Smooth muscle cell (in vitro differentiated cells): Measurements from ENCODE around the gene UBALD2. TPM values are rescaled to one million over a fixed set of nuclear protein-coding genes. Genes with fewer than 3 reads are reported as not detected.

Experiments
- DNase-seq: peaks from one replicate; lab custom pipeline; 2025; ENCODE audit not compliant: unreplicated experiment; lab: John Stamatoyannopoulos, UW
- H2AFZ ChIP-seq: fragments of 200-600 bp; sonication (generic); 2 replicates; pipeline ENCODE4 v1.6.0; 2016; ENCODE audit warnings: antibody characterized with exemption, low read depth, mild to moderate bottlenecking
- H3F3A ChIP-seq: fragments of 200-600 bp; sonication (generic); 2 replicates; pipeline ENCODE4 v1.6.0; 2017; ENCODE audit warnings: antibody characterized with exemption, low read depth
- H3K27ac ChIP-seq: fragments of 200-600 bp; sonication (generic); 2 replicates; pipeline ENCODE4 v1.5.1; 2016; ENCODE audit warnings: low read depth, mild to moderate bottlenecking
- H3K27me3 ChIP-seq: fragments of 200-600 bp; sonication (generic); 2 replicates; pipeline ENCODE4 v1.6.1; 2016; ENCODE audit warnings: low read depth, mild to moderate bottlenecking
- H3K36me3 ChIP-seq: fragments of 200-600 bp; sonication (generic); 2 replicates; pipeline ENCODE4 v1.5.1; 2016; ENCODE audit warnings: low read depth
- H3K4me1 ChIP-seq: fragments of 200-600 bp; sonication (generic); 2 replicates; pipeline ENCODE4 v1.5.1; 2016; ENCODE audit warnings: low read depth
- H3K4me2 ChIP-seq: fragments of 200-600 bp; sonication (generic); 2 replicates; pipeline ENCODE4 v1.6.0; 2016; ENCODE audit warnings: mild to moderate bottlenecking
- H3K4me3 ChIP-seq: fragments of 200-600 bp; sonication (generic); 2 replicates; pipeline ENCODE4 v1.5.1; 2016; ENCODE audit warnings: mild to moderate bottlenecking
- H3K79me2 ChIP-seq: fragments of 200-600 bp; sonication (generic); 2 replicates; pipeline ENCODE4 v1.6.0; 2016; ENCODE audit warnings: low read depth, mild to moderate bottlenecking
- H3K9ac ChIP-seq: fragments of 200-600 bp; sonication (generic); 2 replicates; pipeline ENCODE4 v1.6.0; 2016; ENCODE audit warnings: low read depth
- H3K9me3 ChIP-seq: fragments of 200-600 bp; sonication (generic); replicated peaks from 2 replicates; pipeline ENCODE4 v1.5.1; 2016; ENCODE audit warnings: low read depth
- H4K20me1 ChIP-seq: fragments of 200-600 bp; sonication (generic); 2 replicates; pipeline ENCODE4 v1.6.0; 2016; ENCODE audit warnings: low read depth
- CTCF ChIP-seq: fragments of 200-600 bp; sonication (generic); IDR thresholded peaks from 2 replicates; pipeline ENCODE4 v1.5.1; 2017; ENCODE audit warnings: borderline replicate concordance, mild to moderate bottlenecking, antibody characterized with exemption; ENCODE audit not compliant: insufficient read depth, poor library complexity, severe bottlenecking
- WGBS: methylation state at CpG from one replicate; pipeline ENCODE4 v1.1.7; 2016; ENCODE audit warnings: low lambda C conversion rate; 5-methylcytosine and 5-hydroxymethylcytosine counted together
- polyA plus RNA-seq: library from polyadenylated mRNA; unstranded; fragments of >200 nt; fragmentation: Nextera tagmentation; extraction: Ambion mirVana; gene quantifications from 2 replicates; pipeline ENCODE4 v1.2.1, GENCODE V29; 2016
- total RNA-seq: library from RNA; depleted of rRNA; stranded (reverse); fragments of >200 nt; gene quantifications from 2 replicates; pipeline ENCODE4 v1.2.3, GENCODE V29; 2014

Gene UBALD2
- total and polyA plus RNA-seq, 2 experiments from 2014 or later, result 2.6 to 7.0 TPM

GRCh38 chr17:76279742-76280287, 14.7 kb downstream of the UBALD2 start:
- no peak for TF ChIP-seq CTCF
- H3K4me1 ChIP-seq, result no peaks in the 10 kb centered on the region
- 80% methylated on average over 15 of the region's 15 CpGs for WGBS
- no peaks in the 10 kb centered on the region for H4K20me1 ChIP-seq
- no peaks in the 10 kb centered on the region for H3K9me3 ChIP-seq
- H3K9ac ChIP-seq, result no peak overlapping the region
- H3F3A ChIP-seq, result no peaks in the 10 kb centered on the region
- H3K4me2 ChIP-seq, result no peak overlapping the region
- H2AFZ ChIP-seq, result no peak overlapping the region
- H3K27me3 ChIP-seq, result no peaks in the 10 kb centered on the region
- DNase-seq, result no peak
- no peaks in the 10 kb centered on the region for H3K36me3 ChIP-seq
- H3K79me2 ChIP-seq, result no peaks in the 10 kb centered on the region
- no peak overlapping the region for H3K27ac ChIP-seq
- no peak overlapping the region for H3K4me3 ChIP-seq

GRCh38 chr17:76280650-76281049, 15.5 kb downstream of the UBALD2 start:
- no peak for TF ChIP-seq CTCF
- WGBS, result 95% methylated on average over 15 of the region's 15 CpGs
- H3K9me3 ChIP-seq, result no peaks in the 10 kb centered on the region

GRCh38 chr17:76281573-76282371, 16.6 kb downstream of the UBALD2 start:
- no peak for TF ChIP-seq CTCF
- no peaks in the 10 kb centered on the region for H3K4me1 ChIP-seq
- H4K20me1 ChIP-seq, result no peaks in the 10 kb centered on the region
- no peak overlapping the region for H3K4me3 ChIP-seq
- H3K4me2 ChIP-seq, result no peak overlapping the region
- no peaks in the 10 kb centered on the region for H3K27me3 ChIP-seq
- H2AFZ ChIP-seq, result no peak overlapping the region
- no peaks in the 10 kb centered on the region for H3K79me2 ChIP-seq
- no peak overlapping the region for H3K27ac ChIP-seq
- no peaks in the 10 kb centered on the region for H3F3A ChIP-seq
- DNase-seq, result no peak
- no peaks in the 10 kb centered on the region for H3K9me3 ChIP-seq
- H3K9ac ChIP-seq, result no peak overlapping the region
- WGBS, result 95% methylated on average over 23 of the region's 23 CpGs
- H3K36me3 ChIP-seq, result no peaks in the 10 kb centered on the region

More at GRCh38 chr17:76280650-76281049, 15.5 kb downstream of the UBALD2 start:
- no peaks in the 10 kb centered on the region for H3K4me1 ChIP-seq
- no peak for DNase-seq
- H3K36me3 ChIP-seq, result no peaks in the 10 kb centered on the region
- no peaks in the 10 kb centered on the region for H3F3A ChIP-seq
- H3K4me2 ChIP-seq, result no peak overlapping the region
- no peaks in the 10 kb centered on the region for H4K20me1 ChIP-seq
- no peak overlapping the region for H3K9ac ChIP-seq
- H3K27me3 ChIP-seq, result no peaks in the 10 kb centered on the region
- no peak overlapping the region for H3K4me3 ChIP-seq
- H3K79me2 ChIP-seq, result no peaks in the 10 kb centered on the region
- no peak overlapping the region for H3K27ac ChIP-seq
- no peak overlapping the region for H2AFZ ChIP-seq
